Femur (tissue), 1 donor: ENCODE data around the gene EFCAB6.
"Not testable (repeated sequence)": the region's sequence is repeated elsewhere in the genome, so short reads cannot be mapped to it uniquely, and the experiment has no call there.

Experiments
- DNase-seq: peaks from one replicate; pipeline ENCODE4 v3.0.0-alpha.2; 2017

The EFCAB6 gene

DNA sequence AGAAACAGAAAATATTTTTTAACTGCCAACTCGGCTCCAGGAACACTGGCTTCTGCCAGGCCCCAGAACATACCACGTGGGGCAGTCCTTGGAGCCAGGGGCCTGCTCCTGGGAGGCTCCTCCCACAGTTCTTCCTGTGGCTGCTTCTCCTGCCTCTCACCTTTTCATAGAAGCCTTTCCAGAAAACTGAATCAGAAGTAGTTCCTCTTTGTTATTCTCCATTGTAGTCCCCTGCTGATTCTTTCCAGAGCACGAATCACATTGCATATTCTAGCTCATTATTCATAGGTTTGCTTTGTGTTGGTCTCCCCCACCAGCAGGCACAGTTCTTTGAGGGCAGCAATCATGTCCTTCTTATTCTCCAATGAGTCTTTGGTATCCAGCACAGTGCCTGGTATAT is 106.0 kb downstream of the EFCAB6 start:
- no peak for DNase-seq

- DNase-seq: no peak
These were observed 108.1 kb downstream of the EFCAB6 start for GRCh38 chr22:43704051-43704450.

- DNase-seq: no peak
These were observed 113.7 kb downstream of the EFCAB6 start for GRCh38 chr22:43698403-43698802.

DNA sequence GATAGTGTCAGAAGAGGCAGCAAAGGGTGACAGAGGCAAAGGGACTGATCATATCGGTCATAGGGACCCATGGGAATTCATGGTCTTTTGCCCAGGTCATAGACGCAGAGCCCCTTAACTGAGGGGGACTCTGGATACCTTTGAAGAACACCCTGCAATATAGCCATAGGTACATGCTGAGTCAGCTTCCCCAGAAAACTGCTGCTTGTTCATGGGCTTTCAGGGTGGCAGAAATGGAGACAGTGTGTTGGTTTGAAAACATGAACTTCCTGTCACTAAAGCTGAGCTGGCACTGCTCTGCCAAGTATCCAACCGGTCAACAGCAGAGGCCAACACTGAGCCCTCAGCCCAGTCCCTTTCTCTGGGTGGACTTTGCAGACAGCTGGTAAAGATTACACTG is 114.2 kb downstream of the EFCAB6 start:
- DNase-seq: no peak

DNA sequence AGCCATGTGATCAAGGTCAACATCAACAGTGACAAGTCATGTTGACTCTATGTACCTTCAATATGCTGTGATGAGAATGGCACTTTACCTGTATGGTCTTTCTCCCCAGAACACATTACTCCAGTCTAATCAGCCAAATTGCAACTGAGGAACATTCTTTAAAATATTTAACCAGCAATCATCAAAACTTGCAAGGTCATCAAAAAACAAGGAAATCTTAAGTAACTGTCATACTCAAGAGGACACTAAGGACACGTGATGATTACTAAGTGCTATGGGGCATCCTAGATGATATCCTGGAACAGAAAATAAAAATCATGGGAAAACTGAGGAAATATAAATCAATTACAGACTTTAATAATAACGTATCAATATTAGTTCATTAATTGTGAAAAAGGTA is 118.9 kb downstream of the EFCAB6 start:
- no peak for DNase-seq

GRCh38 chr22:43689356-43689755 is 122.7 kb downstream of the EFCAB6 start:
- no peak for DNase-seq

DNA sequence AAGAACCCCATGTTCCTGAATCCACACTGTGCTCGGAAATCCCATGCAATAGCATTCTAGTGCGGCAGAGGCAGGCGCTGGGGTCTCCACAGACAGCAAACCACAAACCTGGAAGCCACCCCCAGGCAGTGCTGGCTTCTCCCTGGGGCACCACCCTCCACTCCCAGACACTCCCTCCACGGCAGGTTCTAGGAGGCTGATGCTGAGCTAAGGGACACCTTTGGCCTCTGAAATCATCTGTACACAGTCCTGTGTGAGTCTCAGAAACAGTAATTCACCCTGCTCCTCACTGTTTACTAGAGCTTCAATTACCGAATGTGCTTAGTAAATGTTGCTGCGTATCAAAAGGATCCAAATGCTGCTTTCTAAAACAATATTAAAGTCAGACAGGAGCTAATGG is 129.3 kb downstream of the EFCAB6 start:
- no peak for DNase-seq

DNA sequence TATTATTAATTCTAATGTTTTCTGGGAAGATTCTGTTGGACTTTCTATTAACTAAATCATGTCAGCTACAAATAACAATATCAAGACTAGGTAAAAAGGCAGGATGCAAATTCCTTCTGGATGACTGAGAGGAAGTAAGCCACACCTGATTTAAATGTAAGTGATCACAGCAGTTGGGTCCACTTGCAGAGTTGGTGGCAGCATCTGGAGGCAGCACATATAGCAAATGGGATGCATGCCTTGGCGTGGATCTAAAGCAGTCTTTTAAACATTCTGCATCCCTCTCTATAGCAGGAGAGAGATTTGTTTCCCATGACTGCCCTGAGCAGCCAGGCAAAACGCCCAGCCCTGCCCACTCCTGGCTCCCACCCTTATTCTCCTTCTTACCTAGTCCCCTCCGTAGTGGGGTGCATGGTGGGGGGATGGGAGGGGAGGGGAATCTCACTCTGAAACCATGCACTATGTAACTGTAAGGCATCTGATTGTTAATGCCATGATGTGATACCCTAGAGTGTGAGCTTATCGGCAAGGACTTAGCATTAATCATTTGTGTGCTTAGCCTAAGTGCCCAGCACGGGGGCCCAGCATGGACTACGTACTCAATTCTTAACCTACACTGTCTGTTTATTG is 130.3 kb downstream of the EFCAB6 start:
- DNase-seq: no peak

GRCh38 chr22:43670513-43670912 is 141.6 kb downstream of the EFCAB6 start:
- no peak for DNase-seq

- no peak for DNase-seq
These were observed 142.9 kb downstream of the EFCAB6 start for GRCh38 chr22:43669190-43669589.

GRCh38 chr22:43667656-43668055 is 144.4 kb downstream of the EFCAB6 start:
- no peak for DNase-seq

DNA sequence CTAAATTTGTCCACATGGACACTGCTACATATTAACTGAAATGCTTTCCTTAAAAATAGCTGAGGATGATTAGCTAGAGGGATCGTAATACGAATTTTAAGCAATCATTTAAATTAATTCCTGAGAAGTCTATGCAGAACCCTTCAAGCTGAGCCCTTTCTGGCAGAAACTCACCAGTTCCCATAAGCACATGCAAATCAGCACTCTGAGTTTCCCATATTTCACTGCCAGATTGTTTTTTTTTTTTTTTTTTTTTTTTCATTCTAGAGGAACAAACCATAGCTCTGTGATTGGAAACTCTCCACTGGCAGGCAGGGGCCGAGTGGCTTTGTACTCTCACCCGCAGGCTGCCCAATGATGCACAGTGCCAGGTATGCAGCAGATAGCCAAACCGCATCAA is 145.6 kb downstream of the EFCAB6 start:
- no peak for DNase-seq

DNA sequence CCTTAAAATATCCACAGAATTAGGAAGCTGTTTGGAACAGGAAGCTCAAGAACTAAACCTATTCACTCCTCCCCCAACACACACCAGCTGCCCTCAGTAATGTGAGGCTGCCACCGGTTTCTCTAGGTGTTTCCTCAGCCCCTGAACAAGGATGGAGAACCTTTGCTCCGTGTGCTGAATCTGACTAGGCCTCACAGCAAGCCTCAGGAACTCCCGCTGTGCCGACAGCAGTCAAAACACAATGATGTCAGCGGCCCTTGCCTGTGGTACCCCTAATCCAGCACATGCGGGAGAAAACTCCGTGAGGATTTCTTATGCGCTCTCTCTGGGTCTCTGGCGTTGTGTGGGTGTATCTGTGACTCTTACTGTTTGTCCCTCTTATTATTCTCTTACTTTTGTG is 153.3 kb downstream of the EFCAB6 start:
- no peak for DNase-seq

- not testable (repeated sequence) for DNase-seq
These were observed 155.5 kb downstream of the EFCAB6 start for GRCh38 chr22:43656581-43656980.

DNA sequence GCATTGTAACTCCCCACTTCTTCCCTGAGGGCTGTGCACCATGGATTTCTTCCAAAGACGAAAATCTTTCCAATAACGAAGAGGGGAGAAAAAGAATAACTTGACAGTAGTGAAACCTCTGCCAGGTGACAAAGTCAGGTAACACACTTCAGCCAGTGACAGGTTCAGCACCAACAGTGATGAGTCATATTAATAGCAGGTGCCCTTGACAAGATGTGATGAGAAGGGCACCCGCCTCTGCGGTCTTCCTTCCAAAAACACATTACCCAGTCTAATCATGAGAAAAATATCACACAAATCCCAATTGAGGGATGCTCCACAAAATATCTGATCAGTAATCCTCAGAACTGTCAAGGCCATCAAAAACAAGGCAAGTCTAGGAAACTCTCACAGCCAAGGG is 157.8 kb downstream of the EFCAB6 start:
- DNase-seq: no peak

DNA sequence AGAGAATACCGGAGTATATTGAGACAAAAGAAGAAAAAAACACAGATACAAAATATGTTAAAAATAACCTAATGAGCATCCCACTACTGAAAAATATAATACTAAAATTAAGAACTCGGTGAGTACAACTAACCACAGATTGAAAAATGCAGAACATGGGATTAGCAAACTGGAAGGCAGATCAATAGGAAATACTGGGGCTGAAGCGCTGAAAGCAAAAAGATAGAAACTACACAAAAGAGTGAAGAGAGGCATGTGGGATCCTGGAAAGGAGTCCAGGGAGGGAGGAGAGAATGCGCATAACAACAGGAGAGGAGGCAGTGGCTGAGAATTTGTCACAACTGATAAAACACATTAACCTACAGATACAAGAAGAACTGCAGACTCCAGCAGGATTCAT is 159.3 kb downstream of the EFCAB6 start:
- no peak for DNase-seq

DNA sequence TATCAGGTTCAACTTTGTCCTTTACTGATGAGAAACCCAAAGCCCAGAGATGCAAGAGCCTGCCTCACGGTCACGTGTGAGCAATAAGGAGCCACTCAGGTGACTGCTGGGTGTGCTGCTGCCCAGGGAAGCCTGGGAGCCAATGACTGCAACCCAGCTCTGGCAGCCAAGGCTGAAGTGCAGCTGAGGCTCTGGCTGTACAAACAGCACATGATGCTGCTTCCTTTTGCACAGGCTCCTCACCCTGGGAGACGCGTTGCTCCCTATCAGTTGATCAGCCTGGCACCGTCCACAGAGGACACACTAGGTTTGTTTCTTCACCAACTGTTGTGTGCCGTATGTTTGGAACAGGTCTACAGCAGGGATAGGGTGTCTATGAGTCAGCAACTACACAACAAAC is 168.7 kb downstream of the EFCAB6 start:
- DNase-seq: no peak

DNA sequence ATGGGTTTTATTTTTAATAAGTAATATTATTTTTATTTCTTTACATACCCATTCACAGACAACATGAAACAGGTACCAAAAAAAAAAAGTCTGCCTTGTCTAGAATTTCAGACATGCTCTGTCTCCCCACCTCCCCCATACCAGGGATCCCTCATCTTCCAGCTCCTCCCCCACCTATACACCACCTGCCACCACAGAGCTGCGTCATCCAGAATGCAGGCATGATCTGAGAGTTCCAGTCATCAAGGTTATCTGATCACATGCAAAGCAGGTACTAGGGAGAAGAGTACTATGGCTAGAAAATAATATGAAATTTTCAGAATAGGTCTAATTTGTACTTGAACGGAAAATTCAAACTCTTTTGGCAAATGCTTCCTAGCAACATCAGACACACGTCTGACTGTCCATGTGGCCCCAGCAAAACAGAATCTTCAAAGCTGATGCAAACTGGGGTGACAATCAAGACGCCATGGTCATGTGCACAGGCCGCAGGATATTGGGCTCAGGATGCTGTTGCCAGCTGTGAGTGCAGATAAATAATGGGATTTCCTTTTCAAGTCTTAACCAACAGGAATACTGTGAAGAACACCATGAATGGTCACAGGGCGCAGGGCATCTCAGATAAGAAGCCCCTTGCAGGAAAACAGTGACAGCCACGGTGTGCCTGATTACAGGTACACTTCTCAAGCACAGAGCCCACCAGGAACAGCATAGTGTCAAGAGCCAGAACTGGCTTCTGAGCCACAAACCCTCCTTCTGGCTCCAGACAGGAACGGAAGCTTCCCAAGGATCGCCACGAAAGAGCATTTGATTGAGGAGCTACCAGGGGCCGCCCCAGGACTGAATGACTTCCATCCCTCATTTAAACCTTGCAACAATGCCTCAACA is 169.5 kb downstream of the EFCAB6 start:
- DNase-seq: no peak

DNA sequence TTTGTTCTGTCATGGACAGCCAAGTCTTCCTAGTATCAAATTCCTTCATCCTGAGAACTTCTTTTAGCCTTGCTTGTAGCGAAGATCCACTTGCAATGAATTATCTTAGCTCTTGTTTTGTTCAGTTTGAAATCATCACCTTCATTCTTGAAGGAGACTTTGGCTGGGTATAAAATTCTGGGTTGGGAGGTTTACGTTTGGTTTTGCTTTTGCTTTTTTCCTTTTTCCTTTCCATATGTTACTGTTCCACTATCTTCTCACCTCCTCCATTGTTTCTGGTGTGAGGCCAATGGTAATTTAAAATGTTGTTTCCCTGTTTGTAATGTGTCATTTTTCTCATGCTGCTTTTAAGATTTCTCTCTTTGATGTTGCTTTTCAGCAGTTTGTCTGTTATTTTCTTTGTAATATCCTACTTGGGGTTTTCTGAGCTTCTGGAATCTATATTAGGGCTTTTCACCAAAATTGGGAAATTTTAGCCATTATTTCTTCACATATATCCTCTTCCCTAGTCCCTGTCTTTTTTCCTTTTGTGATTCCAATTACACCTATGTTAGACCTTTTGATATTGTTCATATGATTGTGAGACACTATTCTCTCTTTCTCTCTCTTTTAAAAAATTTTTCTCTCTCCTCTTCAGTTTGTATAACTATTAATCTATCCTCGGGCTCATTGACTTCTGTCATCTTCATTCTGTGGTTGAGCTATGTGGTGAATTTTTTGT is 172.7 kb downstream of the EFCAB6 start:
- DNase-seq: no peak

GRCh38 chr22:43637275-43638260 is 174.5 kb downstream of the EFCAB6 start:
- no peak for DNase-seq

DNA sequence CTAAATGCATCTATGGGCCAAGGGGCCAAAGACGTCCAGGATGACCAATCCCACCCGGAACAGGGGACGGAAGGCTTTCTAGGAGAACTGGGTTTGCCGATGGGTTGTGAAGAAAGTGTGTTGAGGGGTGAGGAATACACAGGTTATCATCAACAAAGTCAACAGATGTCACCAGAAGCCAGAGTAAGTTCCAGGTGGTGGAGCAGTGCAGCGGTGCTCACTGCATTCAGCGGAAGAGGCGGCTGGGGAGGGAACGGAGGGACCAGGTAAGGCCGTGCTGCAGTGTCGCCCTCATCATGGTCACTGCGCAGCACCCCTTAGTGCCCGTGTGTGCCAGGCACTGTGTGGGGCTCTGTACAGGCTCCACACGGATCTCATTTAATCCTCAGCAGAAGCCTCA is 176.0 kb downstream of the EFCAB6 start:
- no peak for DNase-seq

- DNase-seq: no peak
These were observed 177.0 kb downstream of the EFCAB6 start for GRCh38 chr22:43635101-43635500.

DNA sequence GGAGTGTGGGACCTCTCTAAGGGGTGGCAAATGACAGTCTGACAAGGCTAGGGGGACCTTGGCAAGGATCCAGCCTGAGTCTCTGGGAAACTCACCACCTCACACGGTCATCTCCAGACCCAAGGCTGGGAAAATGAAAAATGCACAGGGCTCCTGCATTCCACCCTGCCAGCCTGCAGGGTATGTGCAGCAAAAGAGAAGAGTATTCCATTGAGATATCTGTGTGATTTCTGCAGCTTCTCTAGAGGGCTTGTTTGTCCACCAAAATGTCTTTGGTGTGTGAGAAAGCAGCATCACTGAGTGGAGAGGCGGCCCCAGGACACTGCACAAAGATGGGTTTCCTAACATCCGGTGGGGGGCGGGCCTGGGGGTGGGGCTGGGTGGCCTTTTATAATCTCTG is 177.8 kb downstream of the EFCAB6 start:
- no peak for DNase-seq
